HG03159 (cell line): ENCODE results near the gene ITGB4.

Experiments
- ATAC-seq: cut with Tn5 transposase; IDR thresholded peaks from one replicate; pipeline ENCODE4 v1.9.1; 2021; ENCODE audit warnings: mild to moderate bottlenecking, moderate library complexity; ENCODE audit not compliant: unreplicated experiment

The ITGB4 gene

GRCh38 chr17:75720656-75721462, at the start of gene ITGB4:
Gene ITGB4 (plus strand): TSS chr17:75721459. CDS start chr17:75724704, 3,245 bp downstream.
- ATAC-seq, result no peak

DNA sequence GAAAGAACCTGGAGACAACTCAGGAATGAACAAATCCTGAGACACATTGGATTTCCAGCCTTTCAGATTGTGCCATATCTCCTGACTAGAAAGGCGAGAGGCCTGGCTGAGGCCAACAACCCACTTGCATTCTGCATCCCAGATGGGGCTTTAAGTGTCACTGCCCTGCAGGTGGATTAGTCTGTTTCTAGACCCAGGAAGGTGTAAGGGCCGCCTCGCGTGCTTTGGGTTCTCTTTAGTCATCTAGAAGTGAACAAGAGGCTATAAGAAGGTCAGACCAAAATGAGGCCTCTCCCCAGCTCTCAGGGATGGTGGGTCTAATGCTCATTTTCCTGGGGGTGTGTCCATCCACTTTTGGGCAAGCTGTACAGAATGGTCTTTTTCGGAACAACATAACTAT, 49.2 kb upstream of the ITGB4 start:
- ATAC-seq, result no peak

DNA sequence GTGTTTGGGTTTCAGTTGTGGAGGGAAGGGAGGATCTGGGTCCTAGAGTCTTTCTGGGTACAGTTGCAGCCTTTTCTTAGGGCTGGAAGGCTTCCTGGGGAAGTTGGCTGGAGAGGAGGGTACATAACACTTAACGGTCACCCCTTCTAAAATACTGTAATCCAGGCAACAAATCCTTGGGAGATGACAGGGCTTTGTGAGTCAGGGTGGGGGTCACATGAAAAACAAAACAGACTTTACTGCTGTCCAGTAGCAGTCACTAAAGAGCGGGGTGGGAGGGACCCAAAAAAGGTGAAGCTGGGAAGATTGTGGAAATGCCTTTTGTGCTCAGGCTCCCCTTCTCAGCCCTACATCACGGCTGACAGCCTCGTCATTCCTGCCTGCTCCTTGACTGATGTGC, 47.8 kb upstream of the ITGB4 start:
- no peak for ATAC-seq

- no peak for ATAC-seq
These were observed 44.8 kb upstream of the ITGB4 start for GRCh38 chr17:75676461-75676860.

DNA sequence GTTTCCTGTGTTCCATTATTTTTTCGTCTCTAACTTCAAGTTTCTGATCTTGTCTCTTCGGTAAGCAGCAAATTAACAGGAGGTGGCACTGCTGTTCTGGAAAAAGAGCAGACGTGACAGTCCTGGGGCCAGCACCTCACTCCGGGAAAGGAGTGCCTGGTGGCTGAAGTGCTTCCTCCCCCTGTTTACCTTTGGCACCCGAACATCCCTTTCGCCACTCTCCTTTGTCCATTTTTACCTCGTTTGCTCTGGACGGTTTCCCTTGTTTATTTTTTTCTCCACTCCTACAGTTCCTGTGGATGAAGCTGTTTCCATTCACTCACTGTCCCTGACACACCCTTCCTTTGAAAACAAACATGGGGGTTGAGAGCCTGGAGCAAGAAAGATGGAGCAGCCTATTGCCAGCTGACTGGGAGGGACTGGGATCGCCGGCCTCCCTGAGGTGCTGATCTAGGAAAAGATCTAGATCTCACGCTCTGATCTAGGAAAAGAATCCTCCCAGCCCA, 41.5 kb upstream of the ITGB4 start:
- ATAC-seq, result no peak

- ATAC-seq, result no peak
These were observed 40.8 kb upstream of the ITGB4 start for GRCh38 chr17:75680431-75680830.

- ATAC-seq, result no peak
These were observed 40.0 kb upstream of the ITGB4 start for GRCh38 chr17:75681289-75681688.

DNA sequence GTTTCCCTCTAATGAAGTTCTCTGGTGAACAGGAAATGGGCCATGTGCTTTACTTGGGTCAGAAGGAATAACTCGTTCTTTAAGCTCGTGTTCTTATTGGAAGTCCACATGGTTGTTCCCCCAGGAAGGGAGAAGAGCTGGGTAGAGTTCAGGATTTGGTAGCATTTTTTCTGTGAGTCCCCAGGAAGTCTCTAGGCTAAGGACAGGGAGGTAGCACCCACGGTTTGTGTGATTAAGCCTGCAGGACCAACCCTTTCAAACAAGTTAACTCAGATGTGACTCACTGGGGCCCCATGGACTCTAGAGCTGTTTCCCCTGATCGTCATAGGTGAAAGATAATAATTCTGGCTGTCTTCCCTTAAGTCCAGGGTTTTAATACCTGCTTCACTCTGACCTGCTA, 37.7 kb upstream of the ITGB4 start:
- ATAC-seq, result no peak

DNA sequence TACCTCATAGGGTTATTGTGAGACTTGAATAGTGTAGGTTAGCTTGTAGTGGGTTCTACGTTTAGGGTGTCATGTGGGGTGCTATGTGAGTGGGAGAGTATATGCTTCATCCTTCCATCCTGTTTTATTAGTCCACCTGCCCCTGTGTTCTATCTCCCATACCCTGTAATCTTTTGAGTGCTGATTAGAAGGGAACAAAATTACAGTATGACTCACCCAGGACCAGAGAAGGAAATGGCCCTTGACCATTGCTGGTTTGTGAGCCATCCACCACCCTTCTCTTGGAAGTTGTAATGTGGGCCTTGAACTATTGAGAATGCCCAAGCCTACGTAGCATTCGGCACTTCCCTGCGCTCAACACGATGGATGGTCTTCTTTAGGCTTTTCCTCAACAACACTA, 37.0 kb upstream of the ITGB4 start:
- no peak for ATAC-seq

DNA sequence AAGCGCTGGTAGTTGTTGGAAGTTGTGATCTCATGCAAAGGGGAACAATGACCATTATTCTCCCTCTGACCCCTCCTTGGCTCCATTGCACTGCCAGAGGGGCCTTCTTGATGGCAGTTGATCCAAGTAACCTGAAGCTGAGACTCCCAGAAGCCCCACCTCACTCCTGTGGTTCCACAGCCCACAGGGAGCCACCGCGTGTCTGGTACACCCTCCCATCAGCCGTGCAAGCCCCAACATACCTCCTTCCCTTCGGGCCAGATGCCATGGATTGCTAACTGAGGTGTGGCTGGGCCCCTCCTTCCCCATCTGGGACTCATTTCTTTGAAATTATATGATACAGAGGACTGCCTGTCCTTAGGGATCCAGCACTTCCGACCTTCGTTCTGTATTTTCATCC, 36.3 kb upstream of the ITGB4 start:
- no peak for ATAC-seq

DNA sequence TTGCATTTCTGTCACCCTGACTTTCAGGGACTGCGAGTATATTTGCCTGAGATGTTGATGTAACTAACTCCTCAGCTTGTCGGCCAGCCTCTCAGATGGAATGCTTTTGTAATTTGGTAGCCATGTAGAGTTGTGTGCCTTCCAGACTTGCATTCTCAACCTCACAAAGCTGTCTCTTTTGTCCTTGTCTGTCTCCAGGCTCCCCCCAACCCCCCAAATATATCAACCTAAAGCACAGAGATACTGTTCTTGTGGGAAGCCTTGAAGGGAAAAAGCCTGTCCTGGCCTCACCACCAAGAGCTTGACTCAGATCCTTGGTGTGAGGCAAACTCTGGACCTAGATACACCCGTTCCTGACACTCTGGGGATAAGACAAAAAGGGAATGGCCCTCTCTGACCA, 35.8 kb upstream of the ITGB4 start:
- no peak for ATAC-seq

- ATAC-seq, result no peak
These were observed 32.9 kb upstream of the ITGB4 start for GRCh38 chr17:75688209-75688825.

GRCh38 chr17:75689441-75689873, 31.8 kb upstream of the ITGB4 start:
- no peak for ATAC-seq

- no peak for ATAC-seq
These were observed 29.9 kb upstream of the ITGB4 start for GRCh38 chr17:75691371-75691791.

- ATAC-seq, result no peak
These were observed 29.2 kb upstream of the ITGB4 start for GRCh38 chr17:75691801-75692626.

DNA sequence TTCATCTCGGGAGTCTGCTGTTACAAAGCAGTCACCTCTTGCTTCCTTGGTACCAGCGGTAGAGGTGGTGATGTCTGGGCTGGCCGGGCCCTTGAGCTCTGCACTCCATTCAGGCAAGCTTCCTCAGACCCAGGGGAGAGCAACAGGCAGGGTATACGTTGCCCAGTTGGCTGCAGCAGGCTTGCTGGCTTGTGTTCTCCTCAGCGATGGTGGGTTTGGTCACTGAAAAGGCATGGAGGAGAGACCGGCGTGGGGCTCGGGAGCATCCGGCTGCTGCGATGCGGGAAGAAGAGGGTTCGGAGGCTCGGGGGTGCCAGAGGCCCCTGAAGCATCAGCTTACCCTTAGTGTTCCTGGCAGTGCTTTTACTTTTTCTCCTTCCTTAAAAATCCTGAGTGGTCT, 28.3 kb upstream of the ITGB4 start:
- no peak for ATAC-seq

GRCh38 chr17:75693500-75694481, 27.5 kb upstream of the ITGB4 start:
- no peak for ATAC-seq

- ATAC-seq, result no peak
These were observed 26.7 kb upstream of the ITGB4 start for GRCh38 chr17:75694536-75694935.

DNA sequence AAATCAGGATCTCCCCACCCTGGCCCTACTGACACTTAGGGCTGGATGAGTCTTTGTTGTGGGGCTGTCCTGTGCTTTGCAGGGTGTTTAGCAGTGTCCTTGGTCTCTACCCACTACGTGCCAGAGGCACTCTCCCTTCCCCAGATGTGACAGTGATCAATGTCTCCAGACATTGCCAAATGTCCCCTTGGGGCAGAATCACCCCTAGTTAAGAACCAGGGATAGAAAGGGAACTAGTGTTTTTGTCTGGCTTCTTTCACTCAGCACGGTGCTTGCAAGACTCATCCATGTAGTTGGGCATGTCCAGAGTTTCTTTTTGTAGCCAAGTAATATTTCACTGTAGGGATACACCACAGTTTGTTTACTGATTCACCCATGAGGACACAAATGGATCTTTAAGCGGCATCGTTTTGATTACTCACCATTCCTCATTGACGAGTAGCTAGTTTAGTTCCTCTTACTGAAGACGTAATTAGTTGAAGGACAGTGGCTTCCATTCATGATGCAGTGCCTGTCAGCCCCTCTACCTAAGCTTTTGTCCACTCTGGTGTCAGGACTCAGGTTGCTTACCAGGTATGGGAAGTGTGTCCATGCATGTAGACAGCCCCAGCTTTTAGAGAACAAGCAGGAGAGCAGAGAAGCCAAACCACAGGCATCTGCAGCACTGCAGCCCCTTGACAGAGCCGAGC, 26.0 kb upstream of the ITGB4 start:
- ATAC-seq, result no peak

GRCh38 chr17:75695830-75696271, 25.4 kb upstream of the ITGB4 start:
- no peak for ATAC-seq
